Thymus (tissue), 11 donors: ENCODE measurements around the gene ZFAND3. TPM values are rescaled to one million over a fixed set of nuclear protein-coding genes. Genes with fewer than 3 reads are reported as not detected.
A peak's percentile ranks its signal among the peaks of the same experiment; 100 is the strongest.

ENCODE experiments used
- DNase-seq, 9 donors: peaks; one replicate each; pipeline ENCODE4 v3.0.0-alpha.2; 2013; ENCODE audit warnings: low spot score in 9 of 9, low read depth in 6 of 9, missing footprints in 1 of 9
- H3K27ac ChIP-seq, 2 donors: one replicate each; pipeline ENCODE4 v1.5.1; 2013; ENCODE audit warnings: control low read depth in 1 of 2, low read depth in 1 of 2, low read length in 1 of 2, mild to moderate bottlenecking in 1 of 2, moderate library complexity in 1 of 2
- H3K27me3 ChIP-seq, 2 donors: one replicate each; pipeline ENCODE4 v1.5.1; 2013; ENCODE audit warnings: low read length in 1 of 2; ENCODE audit not compliant: control insufficient read depth in 2 of 2, insufficient read depth in 1 of 2
- H3K36me3 ChIP-seq, 2 donors: one replicate each; pipeline ENCODE4 v1.5.1; 2013; ENCODE audit warnings: low read length in 1 of 2, mild to moderate bottlenecking in 1 of 2, moderate library complexity in 1 of 2; ENCODE audit not compliant: control insufficient read depth in 2 of 2, insufficient read depth in 2 of 2
- H3K4me1 ChIP-seq, 2 donors: one replicate each; pipeline ENCODE4 v1.5.1; 2013; ENCODE audit warnings: low read length in 2 of 2; ENCODE audit not compliant: control insufficient read depth in 2 of 2, insufficient read depth in 2 of 2
- H3K4me3 ChIP-seq, 2 donors: one replicate each; pipeline ENCODE4 v1.5.1; 2013; ENCODE audit warnings: low read length in 2 of 2, control low read depth in 1 of 2, mild to moderate bottlenecking in 1 of 2
- H3K9me3 ChIP-seq, 2 donors: one replicate each; pipeline ENCODE4 v1.5.1; 2013; ENCODE audit warnings: low read length in 1 of 2, mild to moderate bottlenecking in 1 of 2; ENCODE audit not compliant: control insufficient read depth in 2 of 2, insufficient read depth in 1 of 2
- WGBS: extraction: QIAGEN DNeasy Blood & Tissue Kit; methylation state at CpG from one replicate; pipeline ENCODE4 v1.1.7; 2013; 5-methylcytosine and 5-hydroxymethylcytosine counted together
- polyA plus RNA-seq: library from polyadenylated mRNA; stranded (reverse); fragments of 200-250 nt; gene quantifications from one replicate; pipeline ENCODE4 v1.2.3, GENCODE V29; 2013
- total RNA-seq: library from RNA; stranded (reverse); fragments of 120-200 nt; gene quantifications from one replicate; pipeline ENCODE4 v1.2.4, GENCODE V29; 2013
- donor health status: healthy.

ZFAND3 gene
- total and polyA plus RNA-seq, 2 donors, result 8.5 to 25.7 TPM

DNA sequence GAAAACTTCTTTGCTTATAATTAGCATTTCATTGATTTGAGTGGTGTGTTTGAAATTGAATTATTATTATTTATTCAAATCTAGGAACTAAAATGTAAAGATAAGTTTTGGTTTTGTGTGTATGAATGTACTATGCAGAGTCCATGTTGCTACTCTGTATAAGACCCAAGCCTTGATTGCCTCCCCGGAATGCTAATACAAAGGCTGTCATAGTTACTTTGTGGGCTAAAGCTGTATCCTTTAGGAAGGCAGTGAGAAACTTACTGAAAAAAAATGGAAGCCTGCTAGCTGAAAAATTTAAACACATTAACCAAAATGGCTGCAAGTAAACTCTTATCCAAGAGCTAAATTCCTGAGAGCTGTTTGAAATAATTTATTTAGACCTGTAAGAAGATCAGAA, 213.3 kb downstream of the ZFAND3 start:
- no peak for DNase-seq
- H3K36me3 ChIP-seq, result no peaks in the 10 kb centered on the region
- no peak overlapping the region for H3K27ac ChIP-seq
- H3K9me3 ChIP-seq, result no peaks in the 10 kb centered on the region
- 94% methylated on average over 1 of the region's 1 CpG for WGBS
- no peak overlapping the region for H3K4me3 ChIP-seq
- H3K27me3 ChIP-seq, result no peaks in the 10 kb centered on the region
- no peaks in the 10 kb centered on the region for H3K4me1 ChIP-seq

DNA sequence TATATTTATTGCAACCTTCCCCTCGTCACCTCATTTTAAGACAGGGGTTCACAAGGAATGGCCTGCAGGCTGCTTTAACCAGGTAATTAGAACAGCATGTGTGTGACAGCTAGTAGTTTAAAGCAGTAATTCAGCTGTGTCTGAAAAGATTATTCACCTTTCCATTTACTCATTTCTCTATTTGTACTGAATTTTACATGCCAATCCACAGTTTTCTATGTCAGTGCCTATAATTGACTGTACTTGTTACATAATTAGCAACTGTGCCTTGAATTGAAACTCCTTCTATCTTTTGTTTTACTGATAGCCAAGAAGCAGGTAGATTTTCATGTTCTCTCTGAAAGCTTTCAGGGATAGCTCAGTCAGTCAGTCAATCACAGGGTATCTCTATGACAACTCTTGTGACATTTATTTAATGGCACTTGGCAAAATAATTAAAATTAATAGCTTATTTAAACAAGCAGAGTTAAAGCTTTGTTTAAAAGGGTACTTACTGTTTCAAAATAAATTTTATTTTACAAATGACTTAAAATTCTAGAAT, 214.0 kb downstream of the ZFAND3 start:
- Histone ChIP-seq H3K9me3 (no peaks in the 10 kb centered on the region), H3K36me3 (no peaks in the 10 kb centered on the region), H3K27me3 (no peaks in the 10 kb centered on the region), H3K27ac (no peak overlapping the region), H3K4me1 (no peaks in the 10 kb centered on the region), H3K4me3 (no peak overlapping the region)
- no peak for DNase-seq
- WGBS, result 51% methylated on average over 1 of the region's 1 CpG

- no peaks in the 10 kb centered on the region for H3K4me1 ChIP-seq
These were observed 214.9 kb downstream of the ZFAND3 start for GRCh38 chr6:38034274-38034914.

GRCh38 chr6:38035478-38035877, 216.0 kb downstream of the ZFAND3 start:
- 96% methylated on average over 1 of the region's 1 CpG for WGBS
- H3K4me1 ChIP-seq, result no peaks in the 10 kb centered on the region

More at GRCh38 chr6:38034274-38034914, 214.9 kb downstream of the ZFAND3 start:
- DNase-seq, result peak in 5 of 9 donors; percentile 18 to 54 (median 36)
- WGBS, result 100% methylated on average over 1 of the region's 1 CpG
- Histone ChIP-seq H3K27me3 (no peaks in the 10 kb centered on the region), H3K4me3 (no peak overlapping the region), H3K9me3 (no peaks in the 10 kb centered on the region), H3K36me3 (no peaks in the 10 kb centered on the region), H3K27ac (peak overlapping the region in 1 of 2 donors; percentile 18)

GRCh38 chr6:38039502-38039901, 220.0 kb downstream of the ZFAND3 start:
- Histone ChIP-seq H3K27ac (no peak overlapping the region), H3K9me3 (no peaks in the 10 kb centered on the region), H3K36me3 (no peaks in the 10 kb centered on the region), H3K27me3 (no peaks in the 10 kb centered on the region), H3K4me1 (no peaks in the 10 kb centered on the region), H3K4me3 (no peak overlapping the region)
- 96% methylated on average over 2 of the region's 2 CpGs for WGBS
- DNase-seq, result no peak

More at GRCh38 chr6:38035478-38035877, 216.0 kb downstream of the ZFAND3 start:
- Histone ChIP-seq H3K4me3 (no peak overlapping the region), H3K36me3 (no peaks in the 10 kb centered on the region), H3K9me3 (no peaks in the 10 kb centered on the region), H3K27me3 (no peaks in the 10 kb centered on the region), H3K27ac (no peak overlapping the region)
- no peak for DNase-seq

- Histone ChIP-seq H3K36me3 (no peaks in the 10 kb centered on the region), H3K27ac (no peak overlapping the region), H3K9me3 (no peaks in the 10 kb centered on the region), H3K4me3 (no peak overlapping the region), H3K4me1 (no peaks in the 10 kb centered on the region), H3K27me3 (no peaks in the 10 kb centered on the region)
- 98% methylated on average over 1 of the region's 1 CpG for WGBS
- no peak for DNase-seq
These were observed 220.7 kb downstream of the ZFAND3 start for GRCh38 chr6:38040254-38040653.

- Histone ChIP-seq H3K27me3 (no peaks in the 10 kb centered on the region), H3K9me3 (no peaks in the 10 kb centered on the region), H3K4me3 (no peak overlapping the region), H3K4me1 (no peaks in the 10 kb centered on the region), H3K27ac (no peak overlapping the region), H3K36me3 (no peaks in the 10 kb centered on the region)
- no peak for DNase-seq
- WGBS, result 87% methylated on average over 3 of the region's 3 CpGs
These were observed 223.8 kb downstream of the ZFAND3 start for GRCh38 chr6:38043259-38043753.

DNA sequence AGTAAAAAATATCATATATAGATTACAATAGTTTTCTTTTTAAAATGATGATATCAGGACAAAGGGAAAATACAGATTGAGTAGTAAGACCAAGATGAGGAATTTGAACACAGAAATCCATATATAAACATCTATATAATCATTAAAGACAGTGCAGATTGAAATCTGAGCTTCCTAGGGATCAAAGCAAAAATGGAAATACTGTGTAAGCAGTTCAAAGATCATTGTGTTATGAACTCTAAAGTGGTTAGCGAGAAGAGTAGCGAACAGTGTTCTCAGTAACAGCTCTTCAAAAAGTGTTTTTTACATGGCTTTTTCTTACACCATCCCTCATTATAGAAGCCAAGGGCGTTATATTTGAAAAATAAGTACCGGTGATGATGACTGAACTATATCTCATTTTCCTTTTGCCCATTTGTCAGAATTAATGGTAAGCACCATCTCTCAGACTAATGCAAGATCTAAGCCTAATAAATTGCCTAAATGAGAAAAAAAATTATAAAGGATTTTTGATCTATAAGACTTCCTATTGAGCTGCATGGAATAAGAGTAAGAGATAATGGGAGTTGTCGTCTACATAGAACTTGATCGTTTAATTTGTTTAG, 226.3 kb downstream of the ZFAND3 start:
- H3K4me1 ChIP-seq, result no peaks in the 10 kb centered on the region
- H3K36me3 ChIP-seq, result no peaks in the 10 kb centered on the region
- no peaks in the 10 kb centered on the region for H3K27me3 ChIP-seq
- 87% methylated on average over 6 of the region's 6 CpGs for WGBS
- H3K9me3 ChIP-seq, result no peaks in the 10 kb centered on the region
- H3K4me3 ChIP-seq, result no peak overlapping the region
- H3K27ac ChIP-seq, result no peak overlapping the region
- DNase-seq, result no peak

DNA sequence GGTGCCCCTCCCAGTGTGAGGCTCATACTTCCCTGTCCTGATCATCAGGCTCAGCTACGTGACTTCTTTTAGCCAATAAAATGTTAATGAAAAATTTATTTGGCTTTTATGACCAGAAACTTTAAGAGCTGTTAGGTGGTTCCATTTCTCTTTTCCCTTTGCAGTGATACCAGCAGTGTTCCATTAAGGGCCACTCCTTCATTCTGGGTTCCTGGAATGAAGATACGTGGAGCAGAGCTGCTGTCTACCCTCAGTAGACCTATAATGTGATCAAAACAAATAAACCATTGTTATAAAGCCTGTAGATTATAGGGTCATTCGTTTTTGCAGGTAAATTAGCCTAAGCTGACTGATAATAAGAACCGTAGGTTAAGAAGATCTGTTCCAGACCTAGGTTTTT, 228.0 kb downstream of the ZFAND3 start:
- Histone ChIP-seq H3K4me1 (no peaks in the 10 kb centered on the region), H3K4me3 (no peak overlapping the region), H3K27ac (no peak overlapping the region), H3K36me3 (no peaks in the 10 kb centered on the region), H3K9me3 (no peaks in the 10 kb centered on the region), H3K27me3 (no peaks in the 10 kb centered on the region)
- no peak for DNase-seq
- 98% methylated on average over 4 of the region's 4 CpGs for WGBS
